Esophagus muscularis mucosa (tissue), 4 donors: ENCODE measurements around the gene AGO1. TPM values are rescaled to one million over a fixed set of nuclear protein-coding genes. Genes with fewer than 3 reads are reported as not detected.

ENCODE experiments used
- DNase-seq: peaks from one replicate; pipeline ENCODE4 v3.0.0-alpha.2; 2017; ENCODE audit errors: extremely low spot score
- H3K27ac ChIP-seq, 4 donors: fragments of 200-600 bp; sonication (generic); replicated peaks in 1 of 4; 1 replicate in 3 of 4; 2 replicates in 1 of 4; pipeline ENCODE4 v1.5.1; 2016 to 2019; ENCODE audit warnings: mild to moderate bottlenecking in 1 of 4
- H3K27me3 ChIP-seq, 4 donors: fragments of 200-600 bp; sonication (generic); one replicate each; pipeline versions ENCODE4 v1.5.1 to v1.6.0; 2016 to 2019
- H3K36me3 ChIP-seq, 4 donors: fragments of 200-600 bp; sonication (generic); one replicate each; pipeline ENCODE4 v1.5.1; 2016 to 2019
- H3K4me1 ChIP-seq, 4 donors: fragments of 200-600 bp; sonication (generic); one replicate each; pipeline ENCODE4 v1.5.1; 2016 to 2019
- H3K4me3 ChIP-seq, 4 donors: fragments of 200-600 bp; sonication (generic); 1 replicate in 2 of 4; 2 replicates in 2 of 4; pipeline ENCODE4 v1.5.1; 2016 to 2019; ENCODE audit warnings: mild to moderate bottlenecking in 4 of 4, moderate library complexity in 1 of 4
- H3K9me3 ChIP-seq, 4 donors: fragments of 200-600 bp; sonication (generic); 1 replicate in 3 of 4; 2 replicates in 1 of 4; pipeline ENCODE4 v1.5.1; 2016 to 2019
- CTCF ChIP-seq, 3 experiments: fragments of 200-600 bp in 2 of 3; fragments of 450-650 bp in 1 of 3; sonication (generic) in 2 of 3; IDR thresholded peaks; one replicate each; pipeline ENCODE4 v1.5.1; 2017 to 2019; ENCODE audit warnings: antibody characterized with exemption in 3 of 3, mild to moderate bottlenecking in 2 of 3, moderate library complexity in 1 of 3
- EP300 ChIP-seq: sonication (generic); formaldehyde crosslinking; IDR thresholded peaks from one replicate; pipeline ENCODE4 v1.6.1; 2017; ENCODE audit warnings: antibody characterized with exemption
- POLR2A ChIP-seq: fragments of 450-650 bp; IDR thresholded peaks from one replicate; pipeline ENCODE4 v1.6.1; 2017; ENCODE audit warnings: antibody characterized with exemption, moderate library complexity, mild to moderate bottlenecking, low read depth
- POLR2AphosphoS5 ChIP-seq, 2 donors: sonication (generic); formaldehyde crosslinking; IDR thresholded peaks; one replicate each; pipeline ENCODE4 v1.6.1; 2017; ENCODE audit warnings: antibody characterized with exemption in 2 of 2
- WGBS: methylation state at CpG from one replicate; pipeline ENCODE4 v1.1.5; 2018; 5-methylcytosine and 5-hydroxymethylcytosine counted together
- intact Hi-C: fragments of 100-400 bp; cut with DNase I; formaldehyde crosslinking; loops from one replicate; pipeline ENCODE4 v1.15.1; 2023
- total RNA-seq, 4 donors: library from RNA; depleted of rRNA; stranded (reverse); fragments of >200 nt; gene quantifications; one replicate each; pipeline versions ENCODE4 v1.1.0 to v1.2.1, GENCODE V29; 2016

AGO1 gene
- total RNA-seq, 4 donors from 2014 or later = 16.2 to 32.6 (median 24.4) TPM

- H3K4me1 ChIP-seq = peaks cover 6 to 8% (median 7%) of the 10 kb centered on the region in 4 donors
- no peak overlapping the region for H3K4me3 ChIP-seq
- TF ChIP-seq POLR2A = no peak
- no peak for TF ChIP-seq CTCF (IDR thresholded peaks at IDR 0.05)
- TF ChIP-seq EP300 = no peak
- no peak for TF ChIP-seq POLR2AphosphoS5 (IDR thresholded peaks at IDR 0.05)
- intact Hi-C loops = no loop called here
- 70% methylated on average over 1 of the region's 1 CpG for WGBS
- DNase-seq = no peak
- H3K27me3 ChIP-seq = no peaks in the 10 kb centered on the region
- H3K9me3 ChIP-seq = no peaks in the 10 kb centered on the region
- peaks cover 7 to 51% (median 36%) of the 10 kb centered on the region in 4 donors for H3K36me3 ChIP-seq
- H3K27ac ChIP-seq = no peak overlapping the region
Measured at GRCh38 chr1:35856964-35857363, 26.0 kb upstream of the AGO1 start.

- Histone ChIP-seq H3K4me3 (no peak overlapping the region), H3K36me3 (peaks cover 7 to 43% (median 36%) of the 10 kb centered on the region in 4 donors), H3K4me1 (no peaks in the 10 kb centered on the region), H3K9me3 (no peaks in the 10 kb centered on the region), H3K27ac (no peak overlapping the region), H3K27me3 (no peaks in the 10 kb centered on the region)
- TF ChIP-seq POLR2A (no peak), EP300 (no peak), CTCF (IDR thresholded peaks at IDR 0.05) (no peak), POLR2AphosphoS5 (IDR thresholded peaks at IDR 0.05) (no peak)
- DNase-seq = no peak
- intact Hi-C loops = no loop called here
Measured at GRCh38 chr1:35857830-35858229, 25.2 kb upstream of the AGO1 start.

GRCh38 chr1:35860696-35861095, 22.3 kb upstream of the AGO1 start:
- Histone ChIP-seq H3K27ac (no peak overlapping the region), H3K9me3 (no peaks in the 10 kb centered on the region), H3K36me3 (peaks cover 0 to 17% (median 11%) of the 10 kb centered on the region in 4 donors), H3K4me3 (no peak overlapping the region), H3K4me1 (peaks cover 7 to 20% (median 14%) of the 10 kb centered on the region in 4 donors), H3K27me3 (no peaks in the 10 kb centered on the region)
- 79% methylated on average over 3 of the region's 3 CpGs for WGBS
- DNase-seq = no peak
- TF ChIP-seq POLR2A (no peak), CTCF (IDR thresholded peaks at IDR 0.05) (no peak), POLR2AphosphoS5 (IDR thresholded peaks at IDR 0.05) (no peak), EP300 (no peak)
- intact Hi-C loops = no loop called here

- 93% methylated on average over 1 of the region's 1 CpG for WGBS
- no peaks in the 10 kb centered on the region for H3K27me3 ChIP-seq
- DNase-seq = no peak
- H3K4me3 ChIP-seq = no peak overlapping the region
- no peak for TF ChIP-seq POLR2A
- no peak for TF ChIP-seq CTCF (IDR thresholded peaks at IDR 0.05)
- TF ChIP-seq EP300 = no peak
- TF ChIP-seq POLR2AphosphoS5 (IDR thresholded peaks at IDR 0.05) = no peak
- peaks cover 7 to 20% (median 14%) of the 10 kb centered on the region in 4 donors for H3K4me1 ChIP-seq
- peaks cover 0 to 4% (median 0%) of the 10 kb centered on the region in 4 donors for H3K36me3 ChIP-seq
- intact Hi-C loops = no loop called here
- H3K9me3 ChIP-seq = no peaks in the 10 kb centered on the region
- no peak overlapping the region for H3K27ac ChIP-seq
Measured at GRCh38 chr1:35863136-35863535, 19.9 kb upstream of the AGO1 start.
